Measurements from ENCODE around the gene MED25.

The MED25 gene

GRCh38 chr19:49859682-49860335, 41.7 kb downstream of the MED25 start:
- DNase-seq: no peak

- no peak for DNase-seq
These were observed 42.4 kb downstream of the MED25 start for GRCh38 chr19:49860336-49861102.

GRCh38 chr19:49861107-49861506, 43.0 kb downstream of the MED25 start:
- DNase-seq: peak in 1 of 2 experiments; percentile 30

- DNase-seq: peak; percentile 27 to 52
These were observed 43.7 kb downstream of the MED25 start for GRCh38 chr19:49861541-49862378.

- no peak for DNase-seq
These were observed 44.5 kb downstream of the MED25 start for GRCh38 chr19:49862391-49863253.

- DNase-seq: no peak
These were observed 45.3 kb downstream of the MED25 start for GRCh38 chr19:49863254-49863934.

- DNase-seq: no peak
These were observed 45.8 kb downstream of the MED25 start for GRCh38 chr19:49863935-49864320.

GRCh38 chr19:49864890-49865289, 46.8 kb downstream of the MED25 start:
- no peak for DNase-seq

- DNase-seq: peak; percentile 84 to 95
These were observed 49.1 kb downstream of the MED25 start, which contains the start of gene PNKP for GRCh38 chr19:49866933-49867782. Gene PNKP, minus strand, starts transcription at chr19:49867576. Its CDS starts 372 bp downstream, at chr19:49867204.

GRCh38 chr19:49869009-49869483, 51.0 kb downstream of the MED25 start:
- no peak for DNase-seq

- DNase-seq: peak; percentile 97 to 98
These were observed 51.6 kb downstream of the MED25 start for GRCh38 chr19:49869484-49870308.

- DNase-seq: no peak
These were observed 52.3 kb downstream of the MED25 start for GRCh38 chr19:49870309-49870901.

GRCh38 chr19:49871349-49871985, 53.4 kb downstream of the MED25 start:
- no peak for DNase-seq

- no peak for DNase-seq
These were observed 54.4 kb downstream of the MED25 start for GRCh38 chr19:49872245-49873128.

- DNase-seq: no peak
These were observed 55.0 kb downstream of the MED25 start for GRCh38 chr19:49873129-49873521.

GRCh38 chr19:49873834-49874233, 55.7 kb downstream of the MED25 start:
- no peak for DNase-seq

- DNase-seq: no peak
These were observed 56.5 kb downstream of the MED25 start for GRCh38 chr19:49874503-49875157.
